ENCODE results near the gene DNAH2.

- no peak for TF ChIP-seq JUN (IDR thresholded peaks at IDR 0.05; ENCODE audit: borderline replicate concordance, insufficient read depth, insufficient read length, low read depth)
- no peak for TF ChIP-seq CTCF (IDR thresholded peaks at IDR 0.05; ENCODE audit: extremely low read depth in 1 of 2, insufficient read depth in 1 of 2, low read depth in 1 of 2, low read length in 2 of 2)
Measured at GRCh38 chr17:7831233-7831632, 113.7 kb downstream of the DNAH2 start.
